Panc1 (cell line): ENCODE data around the gene CHERP. TPM values are rescaled to one million over a fixed set of nuclear protein-coding genes. Genes with fewer than 3 reads are reported as not detected.

ENCODE experiments used
- ATAC-seq: fragments of 200-7000 bp; cut with Tn5 transposase; 2 replicates; pipeline ENCODE4 v1.9.1; 2020; ENCODE audit warnings: mild to moderate bottlenecking, moderate library complexity
- BruUV-seq: library from RNA; stranded (reverse); fragments of 400-500 nt; replicated peaks from 2 replicates; lab custom pipeline; 2021; lab: Mats Ljungman, UMichigan
- CTCF ChIA-PET: fragments of 300-600 bp; sonication (Branson Sonifier 250); formaldehyde crosslinking; loops from one replicate; lab custom pipeline; 2022; ENCODE audit warnings: antibody characterized with exemption; lab: Charles Lee
- POLR2A ChIA-PET: fragments of 300-600 bp; sonication (Branson Sonifier 250); formaldehyde crosslinking; loops from one replicate; lab custom pipeline; 2022; ENCODE audit warnings: antibody characterized with exemption; lab: Charles Lee
- DNase-seq: peaks from one replicate; pipeline ENCODE4 v3.0.0-alpha.2; 2010; ENCODE audit warnings: low read depth, low spot score
- H3K27ac ChIP-seq: 2 replicates; pipeline ENCODE4 v1.5.1; 2011; ENCODE audit warnings: mild to moderate bottlenecking, low read length, inconsistent platforms
- H3K27me3 ChIP-seq: fragments of 200-500 bp; sonication (Bioruptor generic); 2 replicates; pipeline ENCODE4 v1.6.0; 2014; ENCODE audit warnings: low read length, inconsistent platforms; ENCODE audit not compliant: control insufficient read depth, insufficient read depth
- H3K36me3 ChIP-seq: fragments of 200-500 bp; sonication (Bioruptor generic); 2 replicates; pipeline ENCODE4 v1.5.1; 2014; ENCODE audit warnings: inconsistent platforms, mild to moderate bottlenecking, low read length, moderate library complexity; ENCODE audit not compliant: control insufficient read depth, insufficient read depth
- H3K4me1 ChIP-seq: 2 replicates; pipeline ENCODE4 v1.5.1; 2011; ENCODE audit warnings: inconsistent platforms, mild to moderate bottlenecking, low read length, moderate library complexity; ENCODE audit not compliant: control insufficient read depth, insufficient read depth
- H3K4me3 ChIP-seq, 2 experiments: 2 replicates each; pipeline ENCODE4 v1.5.1; 2011 to 2012; ENCODE audit warnings: low read depth in 2 of 2, low read length in 2 of 2, mild to moderate bottlenecking in 2 of 2, inconsistent platforms in 1 of 2, moderate library complexity in 1 of 2
- H3K9me3 ChIP-seq: fragments of 200-500 bp; sonication (Bioruptor generic); 2 replicates; pipeline ENCODE4 v1.5.1; 2014; ENCODE audit warnings: low read depth, mild to moderate bottlenecking, inconsistent platforms, low read length, moderate library complexity; ENCODE audit not compliant: control insufficient read depth, insufficient read depth
- POLR2AphosphoS5 ChIP-seq: IDR thresholded peaks from 2 replicates; pipeline ENCODE4 v1.6.1; 2012; ENCODE audit warnings: mild to moderate bottlenecking, low read depth, low read length, moderate library complexity
- SIN3A ChIP-seq: IDR thresholded peaks from 2 replicates; pipeline ENCODE4 v1.6.1; 2012; ENCODE audit warnings: low read depth, mild to moderate bottlenecking, low read length, moderate library complexity, borderline replicate concordance; ENCODE audit not compliant: insufficient read depth
- TCF7L2 ChIP-seq: IDR thresholded peaks from 2 replicates; pipeline ENCODE4 v1.6.1; 2011; ENCODE audit warnings: mild to moderate bottlenecking, low read depth, low read length, inconsistent platforms
- in situ Hi-C: cut with HindIII; loops from 2 replicates; pipeline ENCODE4 v1.10.0; 2016; ENCODE audit warnings: low sequenced_read_pairs, low pct_unique_long_range_greater_than_20kb
- intact Hi-C: fragments of 100-400 bp; cut with micrococcal nuclease; formaldehyde crosslinking; loops from one replicate; pipeline ENCODE4 v1.10.0; 2022; ENCODE audit not compliant: unreplicated experiment
- total RNA-seq: library from RNA; stranded (reverse); gene quantifications from one replicate; pipeline ENCODE4 v1.2.1, GENCODE V29; 2021; ENCODE audit not compliant: unreplicated experiment
- TF ChIP-seq, protein P1 (sequence below), 2 experiments: IDR thresholded peaks; 2 replicates each; pipeline ENCODE4 v1.6.1; 2011 to 2012; ENCODE audit warnings: low read depth in 2 of 2, control low read depth in 1 of 2, low read length in 1 of 2, mild to moderate bottlenecking in 1 of 2, moderate library complexity in 1 of 2; ENCODE audit not compliant: insufficient read depth in 1 of 2

CHERP gene
- total RNA-seq, 1 experiment from 2014 or later, result 48.3 TPM

DNA sequence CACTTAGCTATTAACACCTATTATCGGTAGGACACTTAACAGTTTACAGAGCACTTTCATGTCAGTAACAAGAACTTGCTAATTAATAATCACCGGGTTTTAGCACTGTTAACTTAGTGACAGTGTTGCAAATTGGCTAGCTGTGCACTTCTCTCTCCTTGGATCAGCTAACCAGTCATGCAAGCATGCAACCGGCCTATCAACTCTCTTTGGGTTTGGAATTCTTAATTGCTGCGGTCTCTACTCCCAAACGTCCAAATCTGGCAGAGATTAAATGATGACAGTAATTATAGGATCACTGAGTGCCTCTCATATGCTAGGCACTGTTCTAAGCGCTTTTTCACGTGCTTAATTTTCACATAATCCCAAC, 71.7 kb downstream of the CHERP start:
- H3K36me3 ChIP-seq, result peaks cover 2% of the 10 kb centered on the region; the same call in 1 of the 2 replicates
- no peaks in the 10 kb centered on the region for H3K9me3 ChIP-seq
- peak overlapping the region; percentile 69 for H3K27ac ChIP-seq
- POLR2A ChIA-PET, result interaction anchor here (0.6 kb wide), 1 partner anchor 333 kb away, joined by 7 read pairs; no protein-coding TSS in a partner anchor
- in situ Hi-C loops, result no loop called here
- DNase-seq, result no peak
- peak overlapping the region; percentile 72 to 80 for H3K4me3 ChIP-seq
- no peak for TF ChIP-seq SIN3A
- TF ChIP-seq, protein P1, sequence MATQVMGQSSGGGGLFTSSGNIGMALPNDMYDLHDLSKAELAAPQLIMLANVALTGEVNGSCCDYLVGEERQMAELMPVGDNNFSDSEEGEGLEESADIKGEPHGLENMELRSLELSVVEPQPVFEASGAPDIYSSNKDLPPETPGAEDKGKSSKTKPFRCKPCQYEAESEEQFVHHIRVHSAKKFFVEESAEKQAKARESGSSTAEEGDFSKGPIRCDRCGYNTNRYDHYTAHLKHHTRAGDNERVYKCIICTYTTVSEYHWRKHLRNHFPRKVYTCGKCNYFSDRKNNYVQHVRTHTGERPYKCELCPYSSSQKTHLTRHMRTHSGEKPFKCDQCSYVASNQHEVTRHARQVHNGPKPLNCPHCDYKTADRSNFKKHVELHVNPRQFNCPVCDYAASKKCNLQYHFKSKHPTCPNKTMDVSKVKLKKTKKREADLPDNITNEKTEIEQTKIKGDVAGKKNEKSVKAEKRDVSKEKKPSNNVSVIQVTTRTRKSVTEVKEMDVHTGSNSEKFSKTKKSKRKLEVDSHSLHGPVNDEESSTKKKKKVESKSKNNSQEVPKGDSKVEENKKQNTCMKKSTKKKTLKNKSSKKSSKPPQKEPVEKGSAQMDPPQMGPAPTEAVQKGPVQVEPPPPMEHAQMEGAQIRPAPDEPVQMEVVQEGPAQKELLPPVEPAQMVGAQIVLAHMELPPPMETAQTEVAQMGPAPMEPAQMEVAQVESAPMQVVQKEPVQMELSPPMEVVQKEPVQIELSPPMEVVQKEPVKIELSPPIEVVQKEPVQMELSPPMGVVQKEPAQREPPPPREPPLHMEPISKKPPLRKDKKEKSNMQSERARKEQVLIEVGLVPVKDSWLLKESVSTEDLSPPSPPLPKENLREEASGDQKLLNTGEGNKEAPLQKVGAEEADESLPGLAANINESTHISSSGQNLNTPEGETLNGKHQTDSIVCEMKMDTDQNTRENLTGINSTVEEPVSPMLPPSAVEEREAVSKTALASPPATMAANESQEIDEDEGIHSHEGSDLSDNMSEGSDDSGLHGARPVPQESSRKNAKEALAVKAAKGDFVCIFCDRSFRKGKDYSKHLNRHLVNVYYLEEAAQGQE (IDR thresholded peaks at IDR 0.05; ENCODE audit: insufficient read depth in 1 of 2, low read depth in 2 of 2, low read length in 1 of 2), result no peak
- TF ChIP-seq POLR2AphosphoS5, result no peak
- TF ChIP-seq TCF7L2, result no peak
- no peaks in the 10 kb centered on the region for H3K27me3 ChIP-seq
- H3K4me1 ChIP-seq, result peaks cover 10% of the 10 kb centered on the region
- intact Hi-C loops, result no loop called here
- no peak for ATAC-seq
- no TSS peak for BruUV-seq
- CTCF ChIA-PET, result no interaction called here

Other genes with a start within 250 kb of the CHERP start
- 3.5 TPM for gene KLF2, start 217.6 kb downstream of the CHERP start, total RNA-seq
- 34.2 TPM for gene EPS15L1, start 70.5 kb downstream of the CHERP start, total RNA-seq
- not detected for gene CALR3, start 46.3 kb downstream of the CHERP start, total RNA-seq
- 4.4 TPM for gene C19orf44, start 46.0 kb downstream of the CHERP start, total RNA-seq
- gene SLC35E1, start 30.0 kb upstream of the CHERP start, total RNA-seq, result 43.5 TPM
- 8.8 TPM for gene MED26, start 85.8 kb upstream of the CHERP start, total RNA-seq
- 70.7 TPM for gene SMIM7, start 117.7 kb upstream of the CHERP start, total RNA-seq
- 8.4 TPM for gene TMEM38A, start 118.7 kb upstream of the CHERP start, total RNA-seq
- gene NWD1, start 177.4 kb upstream of the CHERP start, total RNA-seq, result 1.4 TPM